Neural cell (in vitro differentiated cells): Measurements from ENCODE around the gene SPDYE18. TPM values are rescaled to one million over a fixed set of nuclear protein-coding genes. Genes with fewer than 3 reads are reported as not detected.
"Not testable (repeated sequence)": the region's sequence is repeated elsewhere in the genome, so short reads cannot be mapped to it uniquely, and the experiment has no call there.

ENCODE experiments used
- H2AFZ ChIP-seq: fragments of 200-600, 300-800 bp; sonication (generic), shearing (Covaris generic); 2 replicates; pipeline ENCODE4 v1.6.0; 2014; ENCODE audit warnings: low read depth, mild to moderate bottlenecking, antibody characterized with exemption, low read length, moderate library complexity
- H3F3A ChIP-seq: fragments of 200-600 bp; shearing (Covaris generic); 2 replicates; pipeline ENCODE4 v1.6.1; 2016; ENCODE audit warnings: mild to moderate bottlenecking, moderate library complexity, mixed read lengths, antibody characterized with exemption, low read length; ENCODE audit not compliant: insufficient read depth, poor library complexity, severe bottlenecking
- H3K27ac ChIP-seq: fragments of 200-600, 300-800 bp; sonication (generic), shearing (Covaris generic); 2 replicates; pipeline ENCODE4 v1.5.1; 2014; ENCODE audit warnings: mild to moderate bottlenecking, low read length, moderate library complexity
- H3K27me3 ChIP-seq: fragments of 300-800, 200-600 bp; sonication (generic), shearing (Covaris generic); 2 replicates; pipeline ENCODE4 v1.6.0; 2014; ENCODE audit warnings: mild to moderate bottlenecking, low read depth, low read length, moderate library complexity; ENCODE audit not compliant: insufficient read depth
- H3K36me3 ChIP-seq: fragments of 300-800, 200-600 bp; sonication (generic), shearing (Covaris generic); 2 replicates; pipeline ENCODE4 v1.5.1; 2014; ENCODE audit warnings: mild to moderate bottlenecking, antibody characterized with exemption, low read length, moderate library complexity; ENCODE audit not compliant: insufficient read depth
- H3K4me2 ChIP-seq: fragments of 300-800, 200-600 bp; sonication (generic), shearing (Covaris generic); 2 replicates; pipeline ENCODE4 v1.6.0; 2014; ENCODE audit warnings: mild to moderate bottlenecking, low read length
- H3K4me3 ChIP-seq: fragments of 300-800, 200-600 bp; sonication (generic), shearing (Covaris generic); 2 replicates; pipeline ENCODE4 v1.5.1; 2014; ENCODE audit warnings: mild to moderate bottlenecking, low read length, moderate library complexity
- H3K79me2 ChIP-seq: fragments of 200-600 bp; shearing (Covaris generic); replicated peaks from 2 replicates; pipeline ENCODE4 v1.6.0; 2014; ENCODE audit warnings: mild to moderate bottlenecking, low read length, moderate library complexity; ENCODE audit not compliant: insufficient read depth
- H3K9ac ChIP-seq: fragments of 300-800, 200-600 bp; sonication (generic), shearing (Covaris generic); 2 replicates; pipeline ENCODE4 v1.6.1; 2016; ENCODE audit warnings: mild to moderate bottlenecking, low read length, mixed read lengths
- H3K9me2 ChIP-seq: fragments of 200-600 bp; shearing (Covaris generic); 2 replicates; pipeline ENCODE4 v1.6.1; 2016; ENCODE audit warnings: mild to moderate bottlenecking, low read length, mixed read lengths; ENCODE audit not compliant: insufficient read depth
- H3K9me3 ChIP-seq: fragments of 200-600, 300-800 bp; sonication (generic), shearing (Covaris generic); 2 replicates; pipeline ENCODE4 v1.6.1; 2016; ENCODE audit warnings: mild to moderate bottlenecking, mixed run types, low read length, moderate library complexity, mixed read lengths
- H4K20me1 ChIP-seq: fragments of 200-600 bp; shearing (Covaris generic); 2 replicates; pipeline ENCODE4 v1.6.1; 2016; ENCODE audit warnings: mild to moderate bottlenecking, mixed run types; ENCODE audit not compliant: insufficient read depth
- polyA minus RNA-seq: library from RNA; depleted of rRNA, polyadenylated mRNA; stranded (reverse); fragments of >200 nt; gene quantifications from 2 replicates; pipeline ENCODE4 v1.2.3, GENCODE V29; 2014
- polyA plus RNA-seq: library from polyadenylated mRNA; depleted of rRNA; stranded (reverse); fragments of >200 nt; gene quantifications from 2 replicates; pipeline ENCODE4 v1.2.3, GENCODE V29; 2014

The SPDYE18 gene, protein sequence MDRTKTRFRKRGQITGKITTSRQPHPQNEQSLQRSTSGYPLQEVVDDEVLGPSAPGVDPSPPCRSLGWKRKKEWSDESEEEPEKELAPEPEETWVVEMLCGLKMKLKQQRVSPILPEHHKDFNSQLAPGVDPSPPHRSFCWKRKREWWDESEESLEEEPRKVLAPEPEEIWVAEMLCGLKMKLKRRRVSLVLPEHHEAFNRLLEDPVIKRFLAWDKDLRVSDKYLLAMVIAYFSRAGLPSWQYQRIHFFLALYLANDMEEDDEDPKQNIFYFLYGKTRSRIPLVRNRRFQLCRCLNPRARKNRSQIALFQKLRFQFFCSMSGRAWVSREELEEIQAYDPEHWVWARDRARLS
- polyA plus RNA-seq, result 1.2 and 2.5 TPM in 2 replicates
- polyA minus RNA-seq, result 1.4 and 1.9 TPM in 2 replicates

DNA sequence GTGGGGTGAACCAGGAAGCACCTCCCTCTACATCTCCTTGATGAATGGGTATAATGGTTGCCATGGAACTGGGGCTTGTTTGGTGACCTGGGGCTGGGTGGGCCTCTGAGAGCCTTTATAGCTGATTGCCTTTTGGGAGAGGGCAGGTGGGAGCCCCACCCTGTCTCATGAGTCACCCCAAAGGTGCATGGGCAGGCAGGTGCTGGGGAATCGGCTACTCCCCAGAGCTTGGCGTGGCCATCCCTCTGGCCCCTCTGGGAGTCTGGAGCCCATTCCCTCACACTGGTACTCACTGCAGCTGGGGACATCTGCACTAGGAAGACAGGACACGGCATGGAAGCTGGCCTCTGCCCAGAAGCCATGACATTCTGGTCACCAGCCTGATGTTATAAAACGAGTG lies at the start of gene SPDYE18:
TSS of gene SPDYE18 (minus strand) at position 2 of the 400 bp plus-strand sequence. CDS start 2,046 bp downstream, outside the sequence.
- not testable (repeated sequence) for H3K36me3 ChIP-seq, H3K4me3 ChIP-seq, H4K20me1 ChIP-seq, H3K27ac ChIP-seq, H3K79me2 ChIP-seq, H3K4me2 ChIP-seq, H3F3A ChIP-seq, H2AFZ ChIP-seq, H3K9ac ChIP-seq, H3K27me3 ChIP-seq, H3K9me2 ChIP-seq, H3K9me3 ChIP-seq

DNA sequence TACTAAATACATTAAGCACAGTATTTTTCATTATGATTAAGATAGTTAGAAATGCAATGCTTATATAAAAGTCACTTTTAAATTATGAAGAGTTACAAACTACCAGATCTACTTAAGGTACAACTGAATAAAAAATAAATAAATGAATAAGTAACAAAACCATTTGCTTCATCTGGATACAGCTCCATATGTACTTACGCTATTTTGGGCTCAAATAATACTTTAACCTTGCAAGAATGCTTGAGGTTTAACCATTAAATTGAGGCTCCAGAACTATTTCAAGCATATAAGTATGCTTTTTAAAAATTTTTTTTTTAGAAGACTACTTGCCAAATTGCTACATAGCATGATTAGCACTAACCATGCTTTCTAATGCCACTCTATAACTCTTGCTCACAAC lies 46.0 kb upstream of the SPDYE18 start:
- H3F3A ChIP-seq, H3K9ac ChIP-seq, H2AFZ ChIP-seq, H3K4me3 ChIP-seq, H3K4me2 ChIP-seq, H3K27me3 ChIP-seq, H3K27ac ChIP-seq, H4K20me1 ChIP-seq, H3K9me2 ChIP-seq, H3K9me3 ChIP-seq, H3K79me2 ChIP-seq, H3K36me3 ChIP-seq: not testable (repeated sequence)

DNA sequence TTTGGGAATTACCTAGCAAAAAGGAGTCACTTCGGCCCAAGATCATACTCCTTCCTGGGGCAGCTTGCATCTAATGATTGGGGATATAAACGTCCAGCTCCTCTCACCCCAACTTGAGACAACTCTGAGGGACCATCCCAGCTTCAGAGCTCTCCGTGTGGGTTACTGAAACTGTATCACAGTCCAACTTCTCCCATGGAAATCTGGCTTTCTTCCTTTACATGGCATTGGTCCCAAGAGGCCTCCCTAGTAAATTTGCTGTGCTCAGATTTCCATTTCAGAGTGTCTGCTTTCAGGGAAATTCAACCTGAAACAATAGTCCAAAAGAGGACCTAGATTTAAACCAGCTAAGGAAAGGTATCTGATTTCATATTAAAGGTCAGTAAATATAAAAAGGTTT lies 45.3 kb upstream of the SPDYE18 start:
- not testable (repeated sequence) for H3K9ac ChIP-seq, H3K36me3 ChIP-seq, H3K9me2 ChIP-seq, H3K9me3 ChIP-seq, H3K27me3 ChIP-seq, H2AFZ ChIP-seq, H3K79me2 ChIP-seq, H3F3A ChIP-seq, H3K4me3 ChIP-seq, H3K4me2 ChIP-seq, H4K20me1 ChIP-seq, H3K27ac ChIP-seq

DNA sequence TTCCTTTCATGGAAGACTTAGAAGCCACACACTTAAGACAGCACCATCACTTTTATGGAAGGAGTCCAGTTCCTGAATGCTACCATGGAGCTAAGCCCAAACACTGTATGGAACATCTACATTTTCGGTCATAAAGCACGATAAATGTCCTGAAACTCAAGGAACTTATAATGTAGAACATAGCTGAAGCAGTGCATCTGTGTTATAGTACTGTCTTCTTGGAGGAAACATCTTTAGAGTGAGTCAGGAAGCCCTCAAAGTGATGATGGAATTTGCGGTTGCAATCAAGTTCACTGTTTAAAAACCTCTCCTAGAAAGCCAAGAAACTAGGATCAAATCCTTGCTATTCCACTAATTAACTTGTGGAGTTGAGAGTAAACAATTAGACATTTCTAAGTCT lies 43.5 kb upstream of the SPDYE18 start:
- not testable (repeated sequence) for H3K4me2 ChIP-seq, H3K27ac ChIP-seq, H3K79me2 ChIP-seq, H2AFZ ChIP-seq, H3K9me3 ChIP-seq, H3K27me3 ChIP-seq, H3K36me3 ChIP-seq, H3K9ac ChIP-seq, H3K9me2 ChIP-seq, H3F3A ChIP-seq, H3K4me3 ChIP-seq, H4K20me1 ChIP-seq

DNA sequence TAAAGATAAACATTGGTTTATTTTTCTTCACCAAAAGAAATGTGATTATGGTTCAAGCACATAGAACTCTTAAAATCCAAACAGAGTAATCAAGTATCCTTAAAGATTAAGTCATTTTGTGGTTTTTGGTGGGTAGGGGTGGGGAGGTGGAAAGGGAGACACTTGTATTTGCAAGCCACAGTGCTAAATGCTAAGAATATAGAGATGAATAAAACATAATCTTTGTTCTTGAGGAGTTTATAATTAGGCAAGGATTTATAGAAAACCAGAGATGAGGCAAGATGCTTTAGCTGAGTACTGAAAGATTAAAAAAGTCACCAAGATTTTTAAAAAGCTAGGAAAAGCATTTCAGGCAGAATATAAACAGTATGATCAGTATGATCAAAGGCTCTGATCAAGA lies 40.3 kb upstream of the SPDYE18 start:
- not testable (repeated sequence) for H3K4me2 ChIP-seq, H3K27me3 ChIP-seq, H3K36me3 ChIP-seq, H3K79me2 ChIP-seq, H3F3A ChIP-seq, H3K9me3 ChIP-seq, H3K9me2 ChIP-seq, H2AFZ ChIP-seq, H3K9ac ChIP-seq, H3K27ac ChIP-seq, H4K20me1 ChIP-seq, H3K4me3 ChIP-seq

DNA sequence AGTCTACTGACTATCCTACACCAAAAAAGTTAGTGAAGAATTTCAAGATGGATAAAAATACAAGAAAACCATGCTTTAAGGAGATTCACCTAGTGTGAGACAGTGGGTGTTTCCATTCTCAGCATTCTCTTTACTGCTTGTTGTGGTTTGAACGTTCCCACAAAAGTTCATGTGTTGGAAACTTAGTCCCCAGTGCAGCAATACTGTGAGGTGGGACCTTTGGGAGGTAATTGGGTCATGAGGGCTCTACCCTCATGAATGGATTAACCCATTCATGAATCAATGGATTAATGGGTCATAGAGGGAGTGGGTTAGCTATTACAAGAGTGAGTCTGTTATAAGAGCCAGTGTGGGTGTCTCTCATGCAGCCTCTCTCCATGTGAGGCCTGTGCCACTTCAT lies 38.8 kb upstream of the SPDYE18 start:
- not testable (repeated sequence) for H3K9ac ChIP-seq, H3K4me3 ChIP-seq, H3K27me3 ChIP-seq, H4K20me1 ChIP-seq, H3K36me3 ChIP-seq, H3F3A ChIP-seq, H3K79me2 ChIP-seq, H2AFZ ChIP-seq, H3K27ac ChIP-seq, H3K9me2 ChIP-seq, H3K4me2 ChIP-seq, H3K9me3 ChIP-seq

DNA sequence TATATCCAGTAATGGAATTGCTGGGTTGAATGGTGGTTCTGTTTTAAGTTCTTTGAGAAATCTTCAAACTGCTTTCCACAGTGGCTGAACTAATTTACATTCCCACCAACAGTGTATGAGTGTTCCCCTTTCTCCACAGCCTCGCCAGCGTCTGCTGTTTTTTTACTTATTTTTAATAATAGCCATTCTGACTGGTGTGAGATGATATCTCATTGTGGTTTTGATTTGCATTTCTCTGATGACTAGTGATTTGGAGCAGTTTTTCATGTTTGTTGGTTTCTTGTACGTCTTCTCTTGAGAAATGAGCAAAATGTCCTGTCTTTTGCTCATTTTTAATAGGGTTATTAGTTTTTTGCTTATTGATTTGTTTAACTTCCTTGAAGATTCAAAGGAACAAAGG lies 38.1 kb upstream of the SPDYE18 start:
- H3K9me2 ChIP-seq, H3K27me3 ChIP-seq, H3K36me3 ChIP-seq, H3K9ac ChIP-seq, H3K4me2 ChIP-seq, H4K20me1 ChIP-seq, H3F3A ChIP-seq, H3K27ac ChIP-seq, H3K9me3 ChIP-seq, H2AFZ ChIP-seq, H3K4me3 ChIP-seq, H3K79me2 ChIP-seq: not testable (repeated sequence)

DNA sequence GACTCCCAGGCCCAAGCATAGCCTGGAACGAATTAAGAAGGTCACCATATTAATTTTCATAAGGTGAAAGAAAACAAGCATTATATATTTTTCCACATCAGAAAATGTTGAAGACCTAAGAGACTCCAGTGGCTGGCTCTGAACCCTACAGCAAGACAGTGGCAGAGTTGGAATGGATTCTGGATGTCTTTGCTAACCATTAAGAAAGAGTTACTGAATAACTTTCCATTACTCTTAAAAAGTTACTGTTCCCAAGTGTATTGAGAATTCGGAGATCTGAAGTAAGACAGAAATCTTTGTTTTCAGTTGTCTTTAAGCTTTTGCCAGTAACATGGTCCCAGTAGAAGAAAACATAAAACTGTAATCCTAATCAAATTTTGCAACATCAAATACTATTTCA lies 29.9 kb upstream of the SPDYE18 start:
- not testable (repeated sequence) for H3K9me3 ChIP-seq, H4K20me1 ChIP-seq, H3K9me2 ChIP-seq, H2AFZ ChIP-seq, H3K79me2 ChIP-seq, H3F3A ChIP-seq, H3K27ac ChIP-seq, H3K36me3 ChIP-seq, H3K27me3 ChIP-seq, H3K4me2 ChIP-seq, H3K4me3 ChIP-seq, H3K9ac ChIP-seq
